CD4-positive, alpha-beta T cell treated with Interleukin-1 beta for 1 hour (primary cell): ENCODE results near the gene PDE9A.

ENCODE experiments used
- DNase-seq, 2 donors: peaks; one replicate each; pipeline ENCODE4 v3.0.0-alpha.2; 2020 to 2022

PDE9A gene

GRCh38 chr21:42674351-42674940 is 21.0 kb downstream of the PDE9A start:
- DNase-seq, result no peak

- no peak for DNase-seq
Measured at GRCh38 chr21:42675403-42675802, 22.0 kb downstream of the PDE9A start.

- DNase-seq, result no peak
Measured at GRCh38 chr21:42676808-42677207, 23.4 kb downstream of the PDE9A start.

- DNase-seq, result no peak
Measured at GRCh38 chr21:42677339-42678321, 24.2 kb downstream of the PDE9A start.

GRCh38 chr21:42678618-42679295 is 25.3 kb downstream of the PDE9A start:
- no peak for DNase-seq

- DNase-seq, result no peak
Measured at GRCh38 chr21:42679319-42680057, 26.1 kb downstream of the PDE9A start.

- DNase-seq, result no peak
Measured at GRCh38 chr21:42680058-42680330, 26.6 kb downstream of the PDE9A start.

GRCh38 chr21:42680429-42680828 is 27.0 kb downstream of the PDE9A start:
- no peak for DNase-seq

GRCh38 chr21:42681296-42682206 is 28.1 kb downstream of the PDE9A start:
- peak in 1 of 2 donors; percentile 13 for DNase-seq

- no peak for DNase-seq
Measured at GRCh38 chr21:42682661-42683210, 29.3 kb downstream of the PDE9A start.

GRCh38 chr21:42683371-42684108 is 30.1 kb downstream of the PDE9A start:
- DNase-seq, result peak in 1 of 2 donors; percentile 3

- peak; percentile 35 to 42 for DNase-seq
Measured at GRCh38 chr21:42684109-42684916, 30.9 kb downstream of the PDE9A start.

GRCh38 chr21:42685036-42685435 is 31.6 kb downstream of the PDE9A start:
- peak in 1 of 2 donors; percentile 4 for DNase-seq

GRCh38 chr21:42685954-42686500 is 32.6 kb downstream of the PDE9A start:
- no peak for DNase-seq

- DNase-seq, result no peak
Measured at GRCh38 chr21:42687796-42688195, 34.4 kb downstream of the PDE9A start.

GRCh38 chr21:42688226-42688840 is 34.9 kb downstream of the PDE9A start:
- no peak for DNase-seq

GRCh38 chr21:42688841-42689371 is 35.5 kb downstream of the PDE9A start:
- no peak for DNase-seq

- DNase-seq, result no peak
Measured at GRCh38 chr21:42690586-42690985, 37.2 kb downstream of the PDE9A start.
